HT-29 (cell line): ENCODE results near the gene NR1D2. TPM values are rescaled to one million over a fixed set of nuclear protein-coding genes. Genes with fewer than 3 reads are reported as not detected.
"Not testable (repeated sequence)": the region's sequence is repeated elsewhere in the genome, so short reads cannot be mapped to it uniquely, and the experiment has no call there.

ENCODE experiments used
- DNase-seq: peaks from one replicate; pipeline ENCODE4 v3.0.0-alpha.2; 2015; ENCODE audit warnings: low spot score
- total RNA-seq: library from RNA; depleted of rRNA; stranded (reverse); fragments of >200 nt; shearing (Covaris generic); gene quantifications from 2 replicates; pipeline ENCODE4 v1.2.3, GENCODE V29; 2014; rRNA removed

Gene NR1D2
- total RNA-seq, 1 experiment from 2014 or later: 12.9 TPM

DNA sequence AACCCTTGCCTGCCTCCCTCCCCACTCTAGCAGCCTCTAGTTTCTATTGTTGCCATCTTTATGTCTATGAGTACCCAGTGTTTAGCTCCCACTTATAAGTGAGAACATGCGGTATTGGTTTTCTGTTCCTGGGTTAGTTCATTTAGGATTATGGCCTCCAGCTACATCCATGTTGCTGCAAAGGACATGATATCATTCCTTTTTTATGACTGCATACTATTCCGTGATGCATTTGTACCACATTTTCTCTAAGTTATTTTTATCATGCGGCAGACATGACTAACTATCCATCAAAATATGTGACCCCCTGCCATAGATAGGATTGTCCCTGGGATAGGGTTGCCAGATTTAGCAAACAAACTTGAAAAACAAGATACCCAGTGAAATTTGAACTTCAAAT is 58.4 kb downstream of the NR1D2 start:
- DNase-seq: no peak

DNA sequence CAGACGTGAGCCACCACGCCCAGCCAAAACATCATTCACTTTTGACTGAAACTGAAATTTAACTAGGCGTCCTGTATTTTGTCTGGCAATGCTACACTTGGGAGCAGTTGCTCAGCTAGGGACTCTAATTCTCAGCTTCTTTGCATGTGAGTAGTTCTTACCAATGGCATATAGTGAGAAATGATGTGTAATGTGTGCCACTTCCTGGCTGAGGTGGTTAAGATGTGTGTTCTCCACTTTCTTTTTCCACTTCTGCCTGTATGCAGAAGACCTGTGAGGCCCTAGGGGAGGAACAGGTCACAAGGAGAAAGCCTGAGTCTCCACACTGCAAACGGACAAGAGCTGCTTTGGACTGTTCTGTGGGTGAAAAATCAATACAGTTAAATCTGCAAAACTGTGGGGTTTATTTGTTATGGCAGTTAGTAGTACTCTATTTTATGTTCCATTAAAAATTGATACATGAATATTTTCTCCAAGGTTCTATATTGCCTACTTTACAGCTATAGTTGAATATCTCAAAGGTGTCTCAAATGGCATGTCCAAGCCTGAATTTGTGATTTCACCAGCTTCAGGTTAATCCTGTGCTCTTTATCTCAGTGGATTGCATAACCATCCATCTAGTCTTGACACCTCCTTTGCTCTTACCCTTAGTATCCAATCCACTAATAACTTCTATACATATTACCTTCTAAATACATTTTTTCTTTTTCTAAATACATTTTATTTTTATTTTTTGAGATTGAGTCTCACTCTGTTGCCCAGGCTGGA is 59.3 kb downstream of the NR1D2 start:
- no peak for DNase-seq

DNA sequence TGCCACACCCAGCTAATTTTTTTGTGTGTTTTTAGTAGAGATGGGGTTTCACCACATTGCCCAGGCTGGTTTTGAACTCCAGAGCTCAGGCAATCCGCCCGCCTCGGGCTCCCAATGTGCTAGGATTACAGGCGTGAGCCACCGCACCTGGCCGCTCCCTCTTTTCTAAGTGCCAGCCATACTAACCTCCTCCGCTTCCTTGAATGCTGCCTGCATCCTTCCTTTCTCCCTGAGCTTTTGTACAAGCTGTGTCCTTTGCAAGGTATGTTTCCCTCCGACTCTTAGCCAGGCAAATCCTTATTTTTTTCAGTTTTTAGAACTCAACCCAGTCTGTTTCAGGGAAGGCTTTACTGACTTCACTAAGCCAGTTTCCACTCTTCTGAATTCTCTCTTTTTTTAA is 60.6 kb downstream of the NR1D2 start:
- no peak for DNase-seq

DNA sequence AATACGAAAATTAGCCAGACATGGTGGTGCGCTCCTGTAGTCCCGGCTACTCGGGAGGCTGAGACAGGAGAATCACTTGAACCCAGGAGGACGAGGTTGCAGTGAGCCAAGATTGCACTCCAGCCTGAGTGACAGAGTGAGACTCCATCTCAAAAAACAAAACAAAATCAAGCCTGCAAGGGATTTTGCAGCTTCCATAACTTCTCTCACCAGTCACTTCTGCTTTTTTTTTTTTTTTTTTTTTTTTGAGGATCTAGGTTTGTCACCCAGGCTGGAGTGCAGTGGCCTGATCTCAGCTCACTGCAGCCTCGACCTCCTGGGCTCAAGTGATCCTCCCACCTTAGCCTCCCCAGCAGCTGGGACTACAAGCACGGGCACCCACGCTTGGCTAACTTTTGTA is 65.7 kb downstream of the NR1D2 start:
- not testable (repeated sequence) for DNase-seq

DNA sequence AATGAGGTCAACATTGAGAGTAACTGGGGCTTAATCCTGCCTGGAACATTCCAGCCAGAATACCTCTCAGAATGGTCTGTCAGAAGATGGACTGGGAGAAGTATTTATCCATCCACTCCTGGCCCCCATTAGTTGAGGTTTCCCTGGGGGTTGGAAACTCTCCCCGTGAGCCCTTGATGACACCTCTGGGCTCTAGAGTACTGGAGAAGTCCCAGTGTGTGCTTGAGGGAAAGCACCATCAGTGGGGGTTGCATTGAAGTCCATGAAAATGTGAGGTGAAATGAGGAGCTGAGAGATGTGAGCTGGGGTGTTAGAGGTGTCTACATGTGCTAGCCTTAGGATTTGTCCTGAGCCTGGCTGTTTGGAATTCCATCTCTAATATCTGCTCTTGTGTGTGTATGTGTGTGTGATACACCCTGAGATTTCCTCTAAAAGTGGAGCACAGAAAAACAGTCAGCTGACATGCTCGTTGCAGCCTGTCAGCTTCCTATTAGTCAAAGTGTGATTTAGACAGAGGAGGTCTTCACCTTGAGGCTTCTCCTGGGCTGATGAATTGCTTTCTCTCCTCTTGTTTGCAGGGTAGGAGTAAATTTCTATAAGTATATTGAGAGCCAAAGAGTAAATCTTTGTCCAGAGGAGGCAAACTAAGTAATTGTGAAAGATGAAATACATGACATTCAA is 67.6 kb downstream of the NR1D2 start:
- no peak for DNase-seq

DNA sequence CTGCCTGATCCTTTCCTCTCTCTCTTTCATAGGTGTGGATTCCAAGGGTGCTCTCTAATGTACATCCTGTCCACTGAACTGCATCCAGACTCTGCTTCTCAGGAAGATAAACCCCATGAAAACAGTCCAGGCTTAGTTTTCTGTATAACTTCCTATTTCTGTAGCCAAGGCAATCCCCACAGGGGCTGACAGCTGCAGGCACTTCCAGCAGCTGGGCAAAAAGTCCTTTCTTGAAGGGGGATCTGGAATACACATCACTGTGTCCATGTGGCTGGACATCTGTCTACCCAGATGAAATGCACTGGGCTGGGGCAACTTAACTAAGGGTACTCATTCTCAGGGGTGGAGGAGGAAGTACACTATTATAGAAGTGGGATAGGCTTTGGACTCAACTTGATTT is 72.2 kb downstream of the NR1D2 start:
- DNase-seq: no peak

DNA sequence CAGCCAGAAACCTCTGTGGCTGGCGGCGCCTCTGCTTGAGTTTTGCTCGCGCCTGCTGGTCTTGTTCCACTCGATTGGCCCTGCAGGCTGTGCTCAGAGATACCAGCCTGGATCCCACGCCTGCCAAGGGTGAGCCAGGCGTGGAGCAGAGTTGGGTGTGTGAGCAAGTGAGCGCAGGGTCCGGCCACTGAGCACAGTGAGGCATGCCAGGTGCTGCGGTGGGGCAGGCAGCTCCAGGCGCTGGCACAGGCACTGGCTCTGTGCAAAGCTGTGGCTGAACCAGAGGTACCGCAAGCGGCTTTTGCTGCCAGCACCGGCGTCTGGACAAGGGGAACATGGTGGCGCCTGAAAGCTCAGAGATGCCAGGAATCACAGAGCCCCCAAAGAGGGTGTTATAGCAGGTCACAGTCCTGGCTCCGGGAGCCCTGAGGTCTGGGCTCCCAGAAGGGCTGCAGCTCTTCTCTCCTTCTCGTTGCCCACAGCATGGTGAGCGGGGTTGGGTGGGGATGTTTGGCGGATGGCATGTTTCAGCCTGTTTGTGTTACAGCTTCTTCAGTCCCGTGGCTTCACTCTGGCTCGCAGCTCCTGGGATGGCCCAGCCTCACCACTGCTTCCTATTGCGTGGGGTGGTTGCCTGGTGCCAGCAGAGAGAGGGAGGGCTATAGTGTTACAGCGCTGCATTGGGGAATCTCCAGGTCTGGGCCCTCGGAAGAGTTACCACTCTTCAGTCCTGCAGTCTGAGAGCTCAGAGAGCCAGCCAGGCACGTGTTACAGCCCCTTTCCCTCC is 73.9 kb downstream of the NR1D2 start:
- no peak for DNase-seq

DNA sequence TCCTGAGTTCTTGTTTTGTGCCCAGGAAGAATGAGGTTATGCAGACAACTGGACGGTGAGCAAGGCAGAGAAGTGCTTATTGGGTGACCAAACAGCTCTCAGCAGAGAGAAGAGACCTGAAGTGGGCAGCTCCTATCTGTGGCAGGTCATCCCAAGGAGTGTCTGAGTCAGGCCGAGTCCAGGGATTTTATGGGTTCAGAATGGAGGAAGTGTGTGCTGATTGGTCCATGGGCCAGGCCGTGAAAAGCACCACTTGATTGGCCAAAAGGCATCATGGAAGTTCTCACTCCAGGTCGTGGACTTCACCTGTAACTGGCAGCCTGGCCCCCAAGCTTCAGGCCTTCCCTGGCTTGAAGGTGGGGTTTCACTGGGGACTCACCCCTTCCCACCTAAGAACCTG is 74.5 kb downstream of the NR1D2 start:
- DNase-seq: no peak

DNA sequence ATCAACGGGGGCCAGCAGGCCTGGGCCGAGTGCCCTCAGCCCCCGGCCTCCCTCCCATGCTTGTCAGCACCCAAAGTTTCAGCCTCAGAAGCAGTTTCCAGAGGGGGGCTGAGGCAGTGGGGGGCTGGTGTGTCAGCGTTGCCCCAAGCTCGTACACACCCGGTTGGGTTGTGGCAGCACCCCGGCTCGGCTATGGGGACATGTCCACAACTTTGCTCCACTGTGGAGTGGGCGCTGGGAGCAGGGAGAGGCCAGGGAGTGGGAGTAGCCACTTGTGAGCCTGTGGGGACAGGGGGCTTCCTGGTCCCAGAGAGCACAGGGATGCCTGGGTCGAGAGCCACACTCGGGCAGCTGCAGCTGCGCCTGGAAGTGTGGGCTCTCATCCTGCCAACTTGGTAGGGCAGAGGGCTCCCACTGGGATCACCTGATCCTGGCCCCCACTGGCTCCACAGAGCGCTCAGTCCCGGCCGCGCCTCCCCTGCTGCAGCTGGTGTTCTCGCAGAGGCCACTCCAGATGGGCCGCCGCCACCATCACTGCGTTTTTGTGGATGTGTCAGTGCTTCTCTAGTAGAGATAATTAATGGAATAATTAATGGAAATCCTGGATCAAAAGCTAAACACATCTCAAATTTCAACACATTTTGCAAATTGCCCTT is 75.1 kb downstream of the NR1D2 start:
- no peak for DNase-seq

DNA sequence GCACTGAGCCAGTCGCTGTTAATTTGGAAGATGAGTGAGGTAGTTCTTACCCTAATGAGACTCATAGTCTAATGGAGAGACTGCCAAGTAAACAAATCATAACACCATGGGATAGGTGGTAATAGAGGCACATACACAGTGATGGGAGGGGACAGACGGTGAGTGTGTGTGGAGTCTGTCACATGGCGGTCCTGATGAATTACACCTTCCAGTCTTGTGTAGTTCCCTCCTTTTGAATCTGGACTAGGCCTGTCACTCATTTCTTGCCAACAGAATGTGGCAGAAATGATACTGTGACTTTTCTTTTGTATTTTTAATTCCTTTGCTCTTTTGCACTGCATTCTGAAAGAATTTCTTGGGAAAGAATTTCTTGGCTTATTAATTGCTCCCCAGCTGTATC is 78.1 kb downstream of the NR1D2 start:
- no peak for DNase-seq

DNA sequence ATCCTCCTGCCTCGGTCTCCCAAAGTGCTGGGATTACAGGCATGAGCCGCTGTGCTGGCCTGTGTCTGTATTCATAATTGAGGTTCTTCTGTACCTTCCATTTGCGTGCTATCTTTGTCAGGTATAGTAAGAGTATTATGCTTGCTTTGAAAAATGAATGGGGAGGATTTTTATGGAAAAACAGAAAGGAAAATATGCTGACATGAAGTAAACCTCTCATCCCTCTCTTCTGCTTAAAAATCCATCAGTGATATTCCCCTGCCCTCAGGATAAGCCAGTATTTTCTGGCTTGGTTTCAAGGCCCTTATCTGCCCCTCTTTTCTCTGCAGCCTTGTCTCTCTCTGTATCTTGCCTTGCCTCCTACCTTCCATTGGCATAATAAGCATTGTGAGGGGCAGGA is 80.7 kb downstream of the NR1D2 start:
- DNase-seq: no peak

DNA sequence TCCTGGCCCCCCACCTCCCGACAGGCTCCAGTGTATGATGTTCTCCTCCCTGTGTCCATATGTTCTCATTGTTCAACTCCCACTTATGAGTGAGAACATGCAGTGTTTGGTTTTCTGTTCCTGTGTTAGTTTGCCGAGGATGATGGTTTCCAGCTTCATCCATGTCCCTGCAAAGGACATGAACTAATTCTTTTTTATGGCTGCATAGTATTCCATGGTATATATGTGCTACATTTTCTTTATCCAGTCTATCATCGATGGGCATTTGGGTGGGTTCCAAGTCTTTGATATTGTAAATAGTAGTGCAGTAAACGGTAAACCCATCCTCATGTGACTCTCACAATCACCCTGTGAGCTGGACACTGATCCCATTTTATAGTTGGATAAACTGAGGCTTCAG is 81.6 kb downstream of the NR1D2 start:
- not testable (repeated sequence) for DNase-seq

DNA sequence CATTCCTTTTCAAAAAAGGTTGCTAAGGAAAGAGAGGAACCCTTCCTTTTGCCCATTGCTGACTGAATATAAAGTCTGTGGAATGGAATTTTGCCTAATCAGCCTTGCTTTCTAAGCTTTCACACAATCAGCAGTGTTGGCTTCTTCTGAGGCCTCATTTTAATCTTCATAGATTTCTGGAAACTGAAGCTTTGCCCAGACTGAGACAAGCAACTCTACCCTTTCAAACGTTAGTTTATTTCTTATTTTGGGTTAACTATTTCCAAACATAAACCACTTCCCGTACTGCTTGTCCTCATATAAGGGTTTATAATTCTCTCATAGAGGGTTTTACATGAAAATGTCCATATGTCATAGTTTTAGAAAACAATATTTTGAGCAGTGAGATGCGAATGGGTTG is 82.9 kb downstream of the NR1D2 start:
- no peak for DNase-seq

Other genes starting within 250 kb of the NR1D2 start
- gene UBE2E1, start 139.3 kb upstream of the NR1D2 start, total RNA-seq: 43.1 and 51.3 TPM in 2 replicates
- 1.2 and 2.2 TPM in 2 replicates for gene NKIRAS1, start 28.3 kb upstream of the NR1D2 start, total RNA-seq
- gene RPL15, start 28.2 kb upstream of the NR1D2 start, total RNA-seq: 1,130 and 1,186 TPM in 2 replicates